Tongue (tissue), 2 donors: ENCODE measurements around the gene WDHD1. TPM values are rescaled to one million over a fixed set of nuclear protein-coding genes. Genes with fewer than 3 reads are reported as not detected.
"Not testable (repeated sequence)": the region's sequence is repeated elsewhere in the genome, so short reads cannot be mapped to it uniquely, and the experiment has no call there.

Experiments
- DNase-seq: peaks from one replicate; pipeline ENCODE4 v3.0.0-alpha.2; 2015
- total RNA-seq: library from RNA; depleted of rRNA; stranded (reverse); fragments of >200 nt; gene quantifications from one replicate; pipeline ENCODE4 v1.2.3, GENCODE V29; 2014

Gene WDHD1
- total RNA-seq, 1 donor from 2014 or later = 13.3 TPM

DNA sequence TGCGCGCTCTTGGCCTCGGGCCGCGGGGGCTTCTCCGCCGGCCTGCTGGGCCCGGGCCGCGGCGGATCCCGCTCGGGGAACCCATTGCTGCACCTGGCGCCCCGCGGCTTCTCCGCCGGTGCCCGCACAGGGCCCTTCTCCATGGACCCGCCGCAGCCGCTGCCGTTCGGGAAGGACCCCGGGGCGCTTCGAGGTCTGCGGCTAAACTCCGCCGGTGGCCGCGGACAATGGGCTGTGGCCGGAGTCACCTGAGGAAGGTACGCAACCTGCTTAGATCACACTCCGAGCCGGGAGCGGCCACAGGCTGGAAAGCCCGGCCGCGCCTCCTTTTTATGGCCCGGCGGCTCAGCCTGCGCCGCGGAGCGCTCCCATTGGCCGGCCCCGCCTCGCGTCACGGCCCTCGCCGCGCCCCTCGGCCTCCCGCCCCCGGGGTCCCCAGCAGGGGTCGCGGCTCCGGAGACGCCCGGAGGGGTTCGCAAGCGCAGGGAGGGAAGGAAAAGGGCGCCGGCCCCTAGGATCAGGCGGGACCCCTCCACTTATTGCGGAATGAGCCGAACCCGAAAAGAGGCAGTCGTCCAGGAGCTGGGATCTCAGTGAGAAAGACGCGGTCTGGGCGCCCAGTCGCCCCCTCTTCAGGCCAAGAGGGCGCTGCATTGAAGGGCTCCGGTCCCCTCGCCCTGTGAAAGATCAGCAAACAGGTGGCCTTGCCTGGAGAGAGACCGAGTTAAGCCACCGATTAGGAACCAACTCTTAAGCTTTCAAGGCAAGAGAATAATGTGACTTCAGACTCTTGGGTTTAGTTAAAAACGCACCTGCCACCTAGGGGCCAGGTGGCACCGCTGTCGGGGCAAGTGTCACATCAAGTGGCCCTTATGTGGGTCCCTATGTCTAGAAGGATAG, 124.1 kb downstream of the WDHD1 start, which contains the start of gene GCH1:
Gene GCH1, minus strand, starts transcription at position 306 of the 900 bp plus-strand sequence. Its CDS starts 163 bp downstream, at position 143.
- peak; percentile 81 for DNase-seq

DNA sequence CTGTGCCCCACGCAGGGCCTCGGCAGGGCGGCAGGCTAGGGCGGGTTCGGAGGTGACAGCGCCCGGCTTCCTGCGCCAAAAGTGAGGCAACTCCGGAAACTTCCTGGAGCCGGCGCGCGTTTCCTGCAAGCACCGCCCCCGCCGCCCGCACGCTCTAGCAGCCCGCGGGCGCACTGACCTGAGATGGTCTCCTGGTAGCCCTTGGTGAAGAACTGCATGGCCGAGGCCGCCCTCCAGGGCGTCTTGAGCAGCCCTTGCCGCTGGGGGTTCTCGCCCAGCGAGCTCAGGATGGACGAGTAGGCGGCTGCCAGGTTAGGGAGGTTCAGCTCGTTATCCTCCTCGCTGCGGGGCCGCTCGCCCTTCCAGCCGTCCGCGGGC, 124.8 kb downstream of the WDHD1 start:
- peak; percentile 56 for DNase-seq

DNA sequence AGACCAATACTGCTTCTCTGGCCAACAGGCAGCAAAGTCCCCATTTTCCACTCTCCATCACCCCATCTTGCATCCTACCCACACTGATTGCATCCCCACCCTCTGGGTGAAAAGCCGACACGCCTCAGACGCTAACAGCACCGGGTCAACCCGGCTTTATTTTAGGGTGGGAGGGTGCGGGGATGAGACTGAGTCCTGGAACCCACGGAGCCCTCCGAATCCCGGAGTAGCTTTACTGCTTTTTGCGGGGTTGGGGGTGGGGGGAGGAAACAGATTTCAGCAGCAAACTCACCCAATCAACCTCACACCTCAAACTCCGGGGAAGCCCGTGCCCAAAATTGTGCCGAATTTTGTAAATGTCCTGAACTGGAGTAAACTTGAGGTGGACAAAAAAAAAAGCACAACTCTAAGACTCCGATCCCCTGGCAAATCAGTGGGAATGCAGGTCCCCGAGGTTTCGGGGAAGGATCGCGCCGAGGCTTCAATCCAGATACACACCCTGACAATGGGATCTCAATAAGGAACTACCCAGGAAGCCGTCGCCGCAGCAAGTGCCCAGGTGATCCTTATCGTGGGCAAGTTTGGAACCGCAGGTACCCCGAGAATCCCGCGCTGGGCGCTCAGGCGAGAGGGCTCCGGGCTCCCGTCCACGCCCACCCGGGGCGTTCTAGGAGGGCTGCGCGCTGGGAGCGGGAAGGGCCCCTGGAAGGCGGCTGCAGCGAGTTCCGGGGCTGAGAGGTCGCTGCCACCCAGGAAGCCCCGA, 125.3 kb downstream of the WDHD1 start:
- DNase-seq = no peak

DNA sequence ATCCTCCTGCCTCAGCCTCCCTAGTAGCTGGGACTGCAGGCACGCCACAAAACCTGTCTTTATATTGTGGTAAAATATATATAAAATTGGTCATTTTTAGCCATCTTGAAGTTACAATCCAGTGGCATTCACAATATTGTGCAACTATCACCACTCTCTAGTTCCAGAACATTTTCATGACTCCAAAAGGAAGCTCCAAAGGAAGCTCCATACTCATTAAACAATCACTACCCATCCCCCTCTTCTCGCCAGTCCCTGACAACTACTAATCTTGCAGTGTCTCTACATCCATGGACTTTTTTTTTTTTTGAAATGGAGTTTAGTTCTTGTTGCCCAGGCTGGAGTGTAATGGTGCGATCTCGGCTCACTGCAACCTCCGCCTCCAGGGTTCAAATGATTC, 127.3 kb downstream of the WDHD1 start:
- DNase-seq = no peak

DNA sequence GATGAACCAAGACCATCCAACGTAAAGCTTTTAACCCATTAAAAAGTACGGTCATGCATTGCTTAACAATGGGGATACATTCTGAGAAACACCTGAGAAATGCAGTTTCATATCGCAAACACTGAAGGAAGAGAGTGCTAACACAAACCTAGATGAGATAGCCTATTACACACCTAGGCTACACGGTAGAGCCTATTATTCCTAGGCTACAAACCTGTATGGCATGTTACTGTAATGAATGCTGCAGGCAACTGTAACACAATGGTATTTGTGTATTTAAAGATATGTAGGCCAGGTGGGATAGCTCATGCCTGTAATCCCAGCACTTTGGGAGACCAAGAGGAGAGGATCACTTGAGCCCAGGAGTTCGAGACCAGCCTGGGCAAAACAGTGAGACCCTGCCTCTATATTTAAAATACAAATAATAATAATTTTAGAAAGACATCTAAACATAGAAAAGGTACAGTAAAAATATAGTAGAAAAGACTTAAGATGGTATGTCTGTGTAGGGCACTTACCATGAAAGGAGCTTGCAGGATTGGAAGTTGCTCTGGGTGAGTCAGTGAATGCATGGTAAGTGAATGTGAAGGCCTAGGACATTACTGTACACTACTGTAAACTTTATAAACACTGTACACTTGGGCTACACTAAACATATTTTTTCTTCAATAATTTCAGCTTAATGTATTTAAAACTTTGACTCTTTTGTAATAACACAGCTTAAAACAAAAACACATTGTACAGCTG, 128.9 kb downstream of the WDHD1 start:
- not testable (repeated sequence) for DNase-seq

DNA sequence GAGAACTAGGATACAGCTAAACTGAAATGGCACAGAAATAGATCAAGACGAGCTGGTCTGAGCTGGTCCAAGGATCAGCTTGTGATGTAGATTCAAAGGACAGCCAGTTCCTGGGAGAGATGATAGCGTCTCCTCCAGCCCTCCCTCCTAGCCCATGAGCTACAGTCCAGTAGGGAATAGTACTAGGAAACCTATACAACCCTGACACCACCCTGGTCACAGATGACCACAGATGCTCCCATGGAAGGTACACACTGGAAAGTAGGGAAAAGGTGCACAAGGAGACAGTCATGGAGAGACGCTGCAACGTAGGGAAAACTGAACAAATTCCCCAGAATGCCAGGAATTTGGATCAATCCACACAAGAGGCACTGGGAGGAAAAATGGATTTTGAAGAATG, 131.2 kb downstream of the WDHD1 start:
- no peak for DNase-seq

DNA sequence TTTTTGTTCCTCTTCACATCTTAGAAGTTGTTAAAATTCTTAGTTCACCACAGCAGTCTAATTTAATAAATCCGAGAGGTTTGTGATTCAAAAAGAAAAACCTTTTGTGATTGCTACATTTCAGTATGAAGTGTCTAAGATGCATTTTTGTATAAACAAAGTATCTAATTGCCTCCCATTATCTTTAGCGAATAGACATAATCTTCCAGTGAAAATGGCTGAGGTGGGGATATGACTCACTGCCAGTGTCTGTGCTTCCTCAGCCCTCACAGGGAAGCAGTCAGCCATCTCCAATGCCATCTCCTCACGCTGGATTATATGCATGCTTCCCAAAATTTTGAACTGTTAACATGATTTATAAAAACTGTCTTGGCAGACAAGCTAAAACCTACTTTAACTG, 131.9 kb downstream of the WDHD1 start:
- DNase-seq = no peak

DNA sequence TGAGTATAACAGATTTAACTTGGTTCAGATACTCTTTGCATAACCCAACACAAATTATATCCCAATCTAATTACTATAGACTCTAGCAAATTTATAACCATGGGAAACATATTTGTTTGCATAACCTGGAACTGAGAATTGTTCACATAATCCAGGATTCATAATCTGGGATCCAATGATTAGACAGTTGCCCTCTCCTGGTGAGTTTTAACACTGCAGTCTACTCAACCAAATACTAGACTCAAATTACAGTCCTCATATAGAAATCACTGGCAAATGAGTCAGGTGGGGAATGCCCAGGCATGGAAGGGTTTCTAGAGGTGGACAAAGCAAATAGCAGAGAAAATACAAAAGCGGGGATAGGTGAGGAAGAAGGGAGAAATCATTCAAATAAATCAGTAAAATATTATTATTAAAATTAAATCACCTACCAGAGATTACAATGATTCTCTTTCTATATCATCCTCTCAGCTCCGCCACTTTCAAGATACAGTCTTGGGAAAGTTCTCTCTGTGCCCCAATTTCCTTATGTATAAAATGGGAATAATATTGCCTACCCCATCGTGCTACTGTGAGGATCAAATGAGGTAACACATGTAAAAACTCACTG, 133.6 kb downstream of the WDHD1 start:
- peak; percentile 51 for DNase-seq

DNA sequence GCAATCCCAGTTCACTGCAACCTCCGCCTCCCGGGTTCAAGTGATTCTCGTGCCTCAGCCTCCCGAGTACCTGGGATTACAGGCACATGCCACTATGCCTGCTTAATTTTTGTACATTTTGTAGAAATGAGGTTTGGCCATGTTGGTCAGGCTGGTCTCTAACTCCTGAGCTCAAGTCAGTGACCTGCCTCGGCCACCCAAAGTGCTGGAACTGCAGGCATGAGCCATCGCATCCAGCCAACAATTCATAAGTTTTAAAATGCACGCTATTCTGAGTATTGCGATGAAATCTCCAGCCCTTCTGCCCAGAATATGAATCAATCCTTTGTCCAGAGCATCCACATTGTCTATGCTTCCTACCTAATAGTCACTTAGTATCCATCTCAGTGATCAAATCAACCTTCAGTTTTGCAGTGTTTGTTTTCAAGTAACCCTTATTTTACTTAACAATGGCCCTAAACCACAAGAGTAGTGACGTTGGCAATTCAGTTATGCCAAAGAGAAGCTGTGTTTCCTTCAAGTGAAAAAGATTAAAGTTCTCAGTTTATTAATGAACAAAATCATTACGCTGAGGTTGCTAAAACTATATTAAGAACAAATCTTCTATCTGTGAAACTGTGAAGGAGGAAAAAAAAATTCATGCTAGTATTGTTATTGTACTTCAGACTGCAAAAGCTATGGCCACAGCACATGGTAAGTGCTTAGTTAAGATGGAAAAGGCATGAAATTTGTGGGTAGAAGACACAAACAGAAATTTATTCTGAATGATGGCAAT, 135.2 kb downstream of the WDHD1 start:
- no peak for DNase-seq

DNA sequence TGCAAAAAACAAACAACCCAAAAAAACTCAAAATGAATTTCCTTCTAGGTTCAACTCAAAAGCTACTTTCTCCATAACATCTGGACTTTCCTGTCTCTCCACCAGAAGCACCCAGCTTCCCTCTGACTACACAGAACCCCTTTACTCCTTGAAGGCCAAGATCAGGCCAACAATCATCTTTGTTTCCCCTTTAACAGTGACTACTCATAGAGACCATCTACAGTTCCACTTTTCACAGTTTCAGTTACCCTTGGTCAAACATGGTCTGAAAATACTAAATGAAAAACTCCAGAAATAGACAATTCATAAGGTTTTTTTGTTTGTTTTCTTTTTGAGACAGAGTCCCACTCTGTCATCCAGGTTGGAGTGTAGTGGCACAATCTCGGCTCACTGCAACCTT, 136.1 kb downstream of the WDHD1 start:
- DNase-seq = no peak

DNA sequence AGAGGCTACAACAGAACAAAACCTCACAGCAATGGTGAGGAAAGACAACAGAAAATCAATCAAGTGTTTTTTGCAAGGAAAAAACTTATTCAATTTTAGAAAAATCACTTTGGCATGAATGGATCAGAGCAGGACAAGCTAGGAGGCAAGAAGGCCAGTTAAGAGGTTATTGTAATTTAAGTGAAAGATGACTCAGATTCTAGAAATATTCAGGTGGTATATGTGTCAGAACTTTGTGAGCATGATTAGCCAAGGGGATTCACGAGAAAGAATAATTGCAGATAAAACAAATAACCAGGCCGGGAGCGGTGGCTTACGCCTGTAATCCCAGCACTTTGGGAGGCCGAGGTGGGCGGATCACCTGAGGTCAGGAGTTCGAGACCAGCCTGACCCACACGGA, 137.0 kb downstream of the WDHD1 start:
- no peak for DNase-seq

Other genes starting within 250 kb of the WDHD1 start
- 4.2 TPM for gene GCH1, start 124.3 kb downstream of the WDHD1 start, total RNA-seq
- gene SOCS4, start 137 bp upstream of the WDHD1 start, total RNA-seq = 14.0 TPM
- 35.1 TPM for gene MAPK1IP1L, start 24.5 kb upstream of the WDHD1 start, total RNA-seq
- gene LGALS3, start 102.2 kb upstream of the WDHD1 start, total RNA-seq = 114 TPM
- 12.6 TPM for gene DLGAP5, start 164.5 kb upstream of the WDHD1 start, total RNA-seq
- 40.7 TPM for gene FBXO34, start 244.3 kb upstream of the WDHD1 start, total RNA-seq